Esophagus muscularis mucosa (tissue), 4 donors: ENCODE results near the gene RBM20.
A peak's percentile ranks its signal among the peaks of the same experiment; 100 is the strongest.

Experiments
- CTCF ChIP-seq, 3 experiments: fragments of 200-600 bp in 2 of 3; fragments of 450-650 bp in 1 of 3; sonication (generic) in 2 of 3; IDR thresholded peaks; one replicate each; pipeline ENCODE4 v1.5.1; 2017 to 2019; ENCODE audit warnings: antibody characterized with exemption in 3 of 3, mild to moderate bottlenecking in 2 of 3, moderate library complexity in 1 of 3
- EP300 ChIP-seq: sonication (generic); formaldehyde crosslinking; IDR thresholded peaks from one replicate; pipeline ENCODE4 v1.6.1; 2017; ENCODE audit warnings: antibody characterized with exemption
- POLR2A ChIP-seq: fragments of 450-650 bp; IDR thresholded peaks from one replicate; pipeline ENCODE4 v1.6.1; 2017; ENCODE audit warnings: antibody characterized with exemption, moderate library complexity, mild to moderate bottlenecking, low read depth
- POLR2AphosphoS5 ChIP-seq, 2 donors: sonication (generic); formaldehyde crosslinking; IDR thresholded peaks; one replicate each; pipeline ENCODE4 v1.6.1; 2017; ENCODE audit warnings: antibody characterized with exemption in 2 of 2

GRCh38 chr10:110671788-110672579 is 27.8 kb downstream of the RBM20 start:
- TF ChIP-seq CTCF (IDR thresholded peaks at IDR 0.05): peak; percentile 76 to 86 (median 77)
- TF ChIP-seq POLR2A: no peak
- peak in 1 of 2 donors; percentile 39 for TF ChIP-seq POLR2AphosphoS5 (IDR thresholded peaks at IDR 0.05)
- no peak for TF ChIP-seq EP300
